Measurements from ENCODE around the gene KCNG4. TPM values are rescaled to one million over a fixed set of nuclear protein-coding genes. Genes with fewer than 3 reads are reported as not detected.

The KCNG4 gene
- total and polyA plus RNA-seq, 2 donors (not counting 3 experiments of a cell fraction or from before 2014, with no cell fraction given): not detected

DNA sequence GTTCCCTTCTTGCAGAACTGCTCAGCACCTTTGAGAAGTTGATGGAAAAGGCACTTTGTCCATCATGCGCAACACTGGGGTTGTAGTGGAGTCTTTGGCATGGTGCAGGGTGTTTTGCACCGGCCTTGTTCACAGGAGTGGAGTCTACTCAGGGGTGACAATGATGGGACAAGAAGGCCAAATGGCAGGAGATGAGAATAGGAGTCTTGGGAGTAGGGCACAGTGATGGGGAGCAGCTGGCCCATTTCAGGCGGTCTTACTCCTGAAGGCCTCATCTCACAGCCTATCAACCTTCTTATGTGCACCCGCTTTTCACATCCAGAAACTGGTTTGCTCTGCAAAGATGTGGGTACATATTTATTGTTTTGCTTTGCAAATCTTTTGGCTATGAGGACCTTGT lies 13.4 kb upstream of the KCNG4 start:
- Histone ChIP-seq H4K20me1 (replicated peaks; ENCODE audit: control insufficient read depth, extremely low read depth, insufficient read depth, low read length) (no peaks in the 10 kb centered on the region), H3K9me1 (replicated peaks; ENCODE audit: control insufficient read depth, extremely low read depth, insufficient read depth, low read length) (no peaks in the 10 kb centered on the region), H3K27ac (ENCODE audit: insufficient read depth, low read depth, low read length) (no peak overlapping the region), H3K4me3 (replicated peaks in 1 of 3; ENCODE audit: insufficient read depth in 1 of 3, low read depth in 1 of 3, low read length in 3 of 3) (no peak overlapping the region), H2AFZ (ENCODE audit: low read depth, low read length) (no peak overlapping the region), H3K4me2 (ENCODE audit: insufficient read depth, low read length) (no peak overlapping the region), H3K36me3 (ENCODE audit: control insufficient read depth in 2 of 2, extremely low read depth in 1 of 2, insufficient read depth in 2 of 2, low read length in 2 of 2) (no peaks in the 10 kb centered on the region), H3K9me3 (replicated peaks; ENCODE audit: control insufficient read depth, insufficient read depth, low read length) (no peaks in the 10 kb centered on the region), H3K27me3 (ENCODE audit: control insufficient read depth in 2 of 2, insufficient read depth in 2 of 2, low read length in 2 of 2) (peaks cover 5% of the 10 kb centered on the region in 2 experiments), H3K4me1 (ENCODE audit: control insufficient read depth, extremely low read depth, insufficient read depth, low read length) (no peaks in the 10 kb centered on the region), H3K9ac (replicated peaks; ENCODE audit: extremely low read depth, insufficient read depth, low read length) (no peak overlapping the region), H3K79me2 (ENCODE audit: control insufficient read depth, insufficient read depth, low read length) (no peaks in the 10 kb centered on the region)
- no TSS peak for BruUV-seq (replicated peaks)
- TF ChIP-seq, protein P1, sequence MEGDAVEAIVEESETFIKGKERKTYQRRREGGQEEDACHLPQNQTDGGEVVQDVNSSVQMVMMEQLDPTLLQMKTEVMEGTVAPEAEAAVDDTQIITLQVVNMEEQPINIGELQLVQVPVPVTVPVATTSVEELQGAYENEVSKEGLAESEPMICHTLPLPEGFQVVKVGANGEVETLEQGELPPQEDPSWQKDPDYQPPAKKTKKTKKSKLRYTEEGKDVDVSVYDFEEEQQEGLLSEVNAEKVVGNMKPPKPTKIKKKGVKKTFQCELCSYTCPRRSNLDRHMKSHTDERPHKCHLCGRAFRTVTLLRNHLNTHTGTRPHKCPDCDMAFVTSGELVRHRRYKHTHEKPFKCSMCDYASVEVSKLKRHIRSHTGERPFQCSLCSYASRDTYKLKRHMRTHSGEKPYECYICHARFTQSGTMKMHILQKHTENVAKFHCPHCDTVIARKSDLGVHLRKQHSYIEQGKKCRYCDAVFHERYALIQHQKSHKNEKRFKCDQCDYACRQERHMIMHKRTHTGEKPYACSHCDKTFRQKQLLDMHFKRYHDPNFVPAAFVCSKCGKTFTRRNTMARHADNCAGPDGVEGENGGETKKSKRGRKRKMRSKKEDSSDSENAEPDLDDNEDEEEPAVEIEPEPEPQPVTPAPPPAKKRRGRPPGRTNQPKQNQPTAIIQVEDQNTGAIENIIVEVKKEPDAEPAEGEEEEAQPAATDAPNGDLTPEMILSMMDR (IDR thresholded peaks at IDR 0.05; ENCODE audit: extremely low read depth in 1 of 2, insufficient read depth in 1 of 2, low read depth in 1 of 2, low read length in 2 of 2): no peak
- TF ChIP-seq POLR2A (IDR thresholded peaks at IDR 0.05; ENCODE audit: low read depth, low read length): no peak
- TF ChIP-seq, protein P2, sequence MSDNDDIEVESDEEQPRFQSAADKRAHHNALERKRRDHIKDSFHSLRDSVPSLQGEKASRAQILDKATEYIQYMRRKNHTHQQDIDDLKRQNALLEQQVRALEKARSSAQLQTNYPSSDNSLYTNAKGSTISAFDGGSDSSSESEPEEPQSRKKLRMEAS (IDR thresholded peaks at IDR 0.05; ENCODE audit: insufficient read depth, insufficient read length): no peak
- no peak for TF ChIP-seq JUN (IDR thresholded peaks at IDR 0.05; ENCODE audit: borderline replicate concordance, insufficient read depth, insufficient read length, low read depth)
- no peak for TF ChIP-seq MYC (IDR thresholded peaks at IDR 0.05; ENCODE audit: low read depth, low read length)
- TF ChIP-seq EZH2 (IDR thresholded peaks at IDR 0.05; ENCODE audit: borderline replicate concordance, low read depth, low read length, severe bottlenecking): no peak
- dilution Hi-C loops (cut with MboI; ENCODE audit: extremely low pct_ligation_motif_present, low sequenced_read_pairs): no loop called here
- FAIRE-seq (no peak), DNase-seq (ENCODE audit: low read depth, low spot score) (no peak)
- ChIA-PET POLR2A (no interaction called here), CTCF (no interaction called here)
- intact Hi-C loops (cut with micrococcal nuclease): no loop called here

DNA sequence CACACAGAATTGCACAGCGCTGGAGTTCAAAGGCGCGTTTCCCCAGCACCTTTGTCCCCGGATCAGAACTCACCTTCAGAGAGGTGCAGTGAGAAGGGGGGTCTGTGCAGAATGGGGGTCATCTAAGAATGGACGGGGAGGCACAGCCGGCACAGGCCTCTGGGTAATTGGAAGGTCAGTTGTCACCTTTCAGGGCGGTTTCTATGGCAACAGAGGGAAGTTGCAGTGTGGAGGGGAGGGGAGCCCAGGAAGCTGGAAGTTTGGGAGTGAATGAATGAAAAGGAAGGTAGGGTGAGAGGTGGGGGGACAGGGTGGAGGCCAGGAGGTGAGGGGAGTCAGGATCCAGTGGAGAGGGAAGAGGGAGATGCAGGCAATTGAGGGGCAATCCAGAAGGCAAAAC lies 12.4 kb upstream of the KCNG4 start:
- H3K79me2 ChIP-seq (ENCODE audit: control insufficient read depth, insufficient read depth, low read length): no peaks in the 10 kb centered on the region
- ChIA-PET POLR2A (no interaction called here), CTCF (no interaction called here)
- no peaks in the 10 kb centered on the region for H3K4me1 ChIP-seq (ENCODE audit: control insufficient read depth, extremely low read depth, insufficient read depth, low read length)
- no peaks in the 10 kb centered on the region for H3K9me1 ChIP-seq (replicated peaks; ENCODE audit: control insufficient read depth, extremely low read depth, insufficient read depth, low read length)
- dilution Hi-C loops (cut with MboI; ENCODE audit: extremely low pct_ligation_motif_present, low sequenced_read_pairs): no loop called here
- H3K36me3 ChIP-seq (ENCODE audit: control insufficient read depth in 2 of 2, extremely low read depth in 1 of 2, insufficient read depth in 2 of 2, low read length in 2 of 2): no peaks in the 10 kb centered on the region
- H3K4me3 ChIP-seq (replicated peaks in 1 of 3; ENCODE audit: insufficient read depth in 1 of 3, low read depth in 1 of 3, low read length in 3 of 3): no peak overlapping the region
- no TSS peak for BruUV-seq (replicated peaks)
- DNase-seq (ENCODE audit: low read depth, low spot score): no peak
- no peak overlapping the region for H2AFZ ChIP-seq (ENCODE audit: low read depth, low read length)
- no peaks in the 10 kb centered on the region for H3K9me3 ChIP-seq (replicated peaks; ENCODE audit: control insufficient read depth, insufficient read depth, low read length)
- intact Hi-C loops (cut with micrococcal nuclease): no loop called here
- no peak overlapping the region for H3K9ac ChIP-seq (replicated peaks; ENCODE audit: extremely low read depth, insufficient read depth, low read length)
- H3K27ac ChIP-seq (ENCODE audit: insufficient read depth, low read depth, low read length): no peak overlapping the region
- H3K4me2 ChIP-seq (ENCODE audit: insufficient read depth, low read length): no peak overlapping the region
- no peaks in the 10 kb centered on the region for H4K20me1 ChIP-seq (replicated peaks; ENCODE audit: control insufficient read depth, extremely low read depth, insufficient read depth, low read length)
- no peak for FAIRE-seq
- H3K27me3 ChIP-seq (ENCODE audit: control insufficient read depth in 2 of 2, insufficient read depth in 2 of 2, low read length in 2 of 2): peaks cover 5% of the 10 kb centered on the region in 2 experiments
- TF ChIP-seq POLR2AphosphoS5 (IDR thresholded peaks at IDR 0.05; ENCODE audit: insufficient read depth, low read depth, low read length): no peak
- no peak for TF ChIP-seq FOS (IDR thresholded peaks at IDR 0.05; ENCODE audit: borderline replicate concordance, insufficient read depth, low read length)
- TF ChIP-seq, protein P2 (IDR thresholded peaks at IDR 0.05; ENCODE audit: insufficient read depth, insufficient read length): no peak
- no peak for TF ChIP-seq MYC (IDR thresholded peaks at IDR 0.05; ENCODE audit: low read depth, low read length)
